ENCODE measurements around the gene EVX2.
A peak's percentile ranks its signal among the peaks of the same experiment; 100 is the strongest.

Gene EVX2

DNA sequence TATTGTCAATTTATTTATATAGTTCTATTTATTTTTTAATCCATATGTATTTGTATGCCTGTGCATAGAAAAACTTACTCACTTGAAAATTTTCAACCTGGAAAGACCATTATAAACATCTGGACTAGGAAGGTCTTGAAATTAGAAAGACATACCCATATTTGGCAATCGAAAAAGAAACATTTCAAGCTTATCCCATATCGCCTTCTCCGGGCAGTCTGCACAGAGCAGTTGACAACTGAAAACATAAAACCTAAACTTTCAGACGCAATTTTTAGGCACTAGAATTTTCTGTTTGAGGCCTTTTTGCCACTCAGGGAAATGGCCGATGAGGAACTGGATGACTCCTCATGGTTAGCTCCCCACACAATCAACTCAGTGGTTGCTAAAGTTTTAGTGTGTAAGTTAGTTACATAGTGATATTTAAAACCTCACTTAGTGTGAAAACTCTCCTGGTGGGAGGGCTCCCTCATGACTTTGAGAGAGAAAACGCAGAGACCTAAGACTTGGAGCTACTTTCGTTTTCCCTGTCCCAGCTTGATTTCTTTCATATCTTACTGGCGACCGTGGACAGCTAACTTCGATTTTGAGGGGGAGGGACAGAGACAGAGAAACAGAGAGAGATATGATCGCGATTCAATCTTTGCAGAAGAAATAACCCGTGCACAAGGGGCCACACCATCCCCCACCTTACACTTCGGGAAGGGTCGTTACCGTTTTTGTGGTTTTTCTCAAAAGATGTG is 12.7 kb upstream of the EVX2 start (continued):
- no peak for TF ChIP-seq ZNF391 (tag by site-specific recombination; IDR thresholded peaks at IDR 0.05; ENCODE audit: borderline replicate concordance, low read depth)
- no peak for TF ChIP-seq ZNF555 (tag by site-specific recombination; conservative IDR thresholded peaks at IDR 0.05)
- no peak for TF ChIP-seq ZNF114 (tag by site-specific recombination; IDR thresholded peaks at IDR 0.05)
- TF ChIP-seq, protein P1, sequence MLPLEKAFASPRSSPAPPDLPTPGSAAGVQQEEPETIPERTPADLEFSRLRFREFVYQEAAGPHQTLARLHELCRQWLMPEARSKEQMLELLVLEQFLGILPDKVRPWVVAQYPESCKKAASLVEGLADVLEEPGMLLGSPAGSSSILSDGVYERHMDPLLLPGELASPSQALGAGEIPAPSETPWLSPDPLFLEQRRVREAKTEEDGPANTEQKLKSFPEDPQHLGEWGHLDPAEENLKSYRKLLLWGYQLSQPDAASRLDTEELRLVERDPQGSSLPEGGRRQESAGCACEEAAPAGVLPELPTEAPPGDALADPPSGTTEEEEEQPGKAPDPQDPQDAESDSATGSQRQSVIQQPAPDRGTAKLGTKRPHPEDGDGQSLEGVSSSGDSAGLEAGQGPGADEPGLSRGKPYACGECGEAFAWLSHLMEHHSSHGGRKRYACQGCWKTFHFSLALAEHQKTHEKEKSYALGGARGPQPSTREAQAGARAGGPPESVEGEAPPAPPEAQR (tag by site-specific recombination; IDR thresholded peaks at IDR 0.05), result no peak
- no peak for TF ChIP-seq ZNF48 (tag by site-specific recombination; IDR thresholded peaks at IDR 0.05)
- TF ChIP-seq ZNF175 (tag by site-specific recombination; IDR thresholded peaks at IDR 0.05), result no peak
- no peak for TF ChIP-seq ZFP69B (tag by site-specific recombination; IDR thresholded peaks at IDR 0.05)
- TF ChIP-seq, protein P2, sequence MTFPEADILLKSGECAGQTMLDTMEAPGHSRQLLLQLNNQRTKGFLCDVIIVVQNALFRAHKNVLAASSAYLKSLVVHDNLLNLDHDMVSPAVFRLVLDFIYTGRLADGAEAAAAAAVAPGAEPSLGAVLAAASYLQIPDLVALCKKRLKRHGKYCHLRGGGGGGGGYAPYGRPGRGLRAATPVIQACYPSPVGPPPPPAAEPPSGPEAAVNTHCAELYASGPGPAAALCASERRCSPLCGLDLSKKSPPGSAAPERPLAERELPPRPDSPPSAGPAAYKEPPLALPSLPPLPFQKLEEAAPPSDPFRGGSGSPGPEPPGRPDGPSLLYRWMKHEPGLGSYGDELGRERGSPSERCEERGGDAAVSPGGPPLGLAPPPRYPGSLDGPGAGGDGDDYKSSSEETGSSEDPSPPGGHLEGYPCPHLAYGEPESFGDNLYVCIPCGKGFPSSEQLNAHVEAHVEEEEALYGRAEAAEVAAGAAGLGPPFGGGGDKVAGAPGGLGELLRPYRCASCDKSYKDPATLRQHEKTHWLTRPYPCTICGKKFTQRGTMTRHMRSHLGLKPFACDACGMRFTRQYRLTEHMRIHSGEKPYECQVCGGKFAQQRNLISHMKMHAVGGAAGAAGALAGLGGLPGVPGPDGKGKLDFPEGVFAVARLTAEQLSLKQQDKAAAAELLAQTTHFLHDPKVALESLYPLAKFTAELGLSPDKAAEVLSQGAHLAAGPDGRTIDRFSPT (tag by site-specific recombination; IDR thresholded peaks at IDR 0.05), result no peak
- no peak for TF ChIP-seq SALL2 (tag by site-specific recombination; IDR thresholded peaks at IDR 0.05; ENCODE audit: borderline replicate concordance)
- no peak for TF ChIP-seq ZNF830 (tag by site-specific recombination; IDR thresholded peaks at IDR 0.05; ENCODE audit: low read depth)
- no peak for TF ChIP-seq ZNF529 (tag by site-specific recombination; IDR thresholded peaks at IDR 0.05; ENCODE audit: insufficient replicate concordance)
- no peak for TF ChIP-seq GFI1B (tag by site-specific recombination; IDR thresholded peaks at IDR 0.05)
- TF ChIP-seq ZNF792 (tag by site-specific recombination; IDR thresholded peaks at IDR 0.05), result no peak
- peak; percentile 54 for TF ChIP-seq ZBTB17 (tag by site-specific recombination; IDR thresholded peaks at IDR 0.05)
- no peak for TF ChIP-seq KLF16 (tag by site-specific recombination; IDR thresholded peaks at IDR 0.05)
- TF ChIP-seq SP3 (tag by site-specific recombination; IDR thresholded peaks at IDR 0.05), result no peak
- TF ChIP-seq ZNF670 (tag by site-specific recombination; IDR thresholded peaks at IDR 0.05; ENCODE audit: low read depth), result no peak
- TF ChIP-seq, protein P3, sequence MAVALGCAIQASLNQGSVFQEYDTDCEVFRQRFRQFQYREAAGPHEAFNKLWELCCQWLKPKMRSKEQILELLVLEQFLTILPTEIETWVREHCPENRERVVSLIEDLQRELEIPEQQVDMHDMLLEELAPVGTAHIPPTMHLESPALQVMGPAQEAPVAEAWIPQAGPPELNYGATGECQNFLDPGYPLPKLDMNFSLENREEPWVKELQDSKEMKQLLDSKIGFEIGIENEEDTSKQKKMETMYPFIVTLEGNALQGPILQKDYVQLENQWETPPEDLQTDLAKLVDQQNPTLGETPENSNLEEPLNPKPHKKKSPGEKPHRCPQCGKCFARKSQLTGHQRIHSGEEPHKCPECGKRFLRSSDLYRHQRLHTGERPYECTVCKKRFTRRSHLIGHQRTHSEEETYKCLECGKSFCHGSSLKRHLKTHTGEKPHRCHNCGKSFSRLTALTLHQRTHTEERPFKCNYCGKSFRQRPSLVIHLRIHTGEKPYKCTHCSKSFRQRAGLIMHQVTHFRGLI (tag by site-specific recombination; IDR thresholded peaks at IDR 0.05), result no peak
- TF ChIP-seq ZNF132 (tag by site-specific recombination; IDR thresholded peaks at IDR 0.05; ENCODE audit: borderline replicate concordance), result no peak
- TF ChIP-seq ZNF623 (tag by site-specific recombination; IDR thresholded peaks at IDR 0.05), result no peak
- TF ChIP-seq, protein P4, sequence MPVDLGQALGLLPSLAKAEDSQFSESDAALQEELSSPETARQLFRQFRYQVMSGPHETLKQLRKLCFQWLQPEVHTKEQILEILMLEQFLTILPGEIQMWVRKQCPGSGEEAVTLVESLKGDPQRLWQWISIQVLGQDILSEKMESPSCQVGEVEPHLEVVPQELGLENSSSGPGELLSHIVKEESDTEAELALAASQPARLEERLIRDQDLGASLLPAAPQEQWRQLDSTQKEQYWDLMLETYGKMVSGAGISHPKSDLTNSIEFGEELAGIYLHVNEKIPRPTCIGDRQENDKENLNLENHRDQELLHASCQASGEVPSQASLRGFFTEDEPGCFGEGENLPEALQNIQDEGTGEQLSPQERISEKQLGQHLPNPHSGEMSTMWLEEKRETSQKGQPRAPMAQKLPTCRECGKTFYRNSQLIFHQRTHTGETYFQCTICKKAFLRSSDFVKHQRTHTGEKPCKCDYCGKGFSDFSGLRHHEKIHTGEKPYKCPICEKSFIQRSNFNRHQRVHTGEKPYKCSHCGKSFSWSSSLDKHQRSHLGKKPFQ (tag by site-specific recombination; IDR thresholded peaks at IDR 0.05), result peak; percentile 97
- TF ChIP-seq, protein P5, sequence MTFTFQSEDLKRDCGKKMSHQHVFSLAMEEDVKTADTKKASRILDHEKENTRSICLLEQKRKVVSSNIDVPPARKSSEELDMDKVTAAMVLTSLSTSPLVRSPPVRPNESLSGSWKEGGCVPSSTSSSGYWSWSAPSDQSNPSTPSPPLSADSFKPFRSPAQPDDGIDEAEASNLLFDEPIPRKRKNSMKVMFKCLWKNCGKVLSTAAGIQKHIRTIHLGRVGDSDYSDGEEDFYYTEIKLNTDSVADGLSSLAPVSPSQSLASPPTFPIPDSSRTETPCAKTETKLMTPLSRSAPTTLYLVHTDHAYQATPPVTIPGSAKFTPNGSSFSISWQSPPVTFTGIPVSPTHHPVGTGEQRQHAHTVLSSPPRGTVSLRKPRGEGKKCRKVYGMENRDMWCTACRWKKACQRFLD (tag by site-specific recombination; IDR thresholded peaks at IDR 0.05), result no peak
- no peak for TF ChIP-seq ZNF660 (tag by site-specific recombination; IDR thresholded peaks at IDR 0.05)
- TF ChIP-seq ZNF2 (tag by site-specific recombination; IDR thresholded peaks at IDR 0.05), result no peak
- TF ChIP-seq ZNF561 (tag by site-specific recombination; IDR thresholded peaks at IDR 0.05; ENCODE audit: borderline replicate concordance), result no peak
- TF ChIP-seq ZNF169 (tag by site-specific recombination; IDR thresholded peaks at IDR 0.05), result no peak
- TF ChIP-seq, protein P6, sequence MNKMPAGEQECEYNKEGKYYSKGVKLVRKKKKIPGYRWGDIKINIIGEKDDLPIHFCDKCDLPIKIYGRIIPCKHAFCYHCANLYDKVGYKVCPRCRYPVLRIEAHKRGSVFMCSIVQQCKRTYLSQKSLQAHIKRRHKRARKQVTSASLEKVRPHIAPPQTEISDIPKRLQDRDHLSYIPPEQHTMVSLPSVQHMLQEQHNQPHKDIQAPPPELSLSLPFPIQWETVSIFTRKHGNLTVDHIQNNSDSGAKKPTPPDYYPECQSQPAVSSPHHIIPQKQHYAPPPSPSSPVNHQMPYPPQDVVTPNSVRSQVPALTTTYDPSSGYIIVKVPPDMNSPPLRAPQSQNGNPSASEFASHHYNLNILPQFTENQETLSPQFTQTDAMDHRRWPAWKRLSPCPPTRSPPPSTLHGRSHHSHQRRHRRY (tag by site-specific recombination; IDR thresholded peaks at IDR 0.05), result no peak
- TF ChIP-seq, protein P7, sequence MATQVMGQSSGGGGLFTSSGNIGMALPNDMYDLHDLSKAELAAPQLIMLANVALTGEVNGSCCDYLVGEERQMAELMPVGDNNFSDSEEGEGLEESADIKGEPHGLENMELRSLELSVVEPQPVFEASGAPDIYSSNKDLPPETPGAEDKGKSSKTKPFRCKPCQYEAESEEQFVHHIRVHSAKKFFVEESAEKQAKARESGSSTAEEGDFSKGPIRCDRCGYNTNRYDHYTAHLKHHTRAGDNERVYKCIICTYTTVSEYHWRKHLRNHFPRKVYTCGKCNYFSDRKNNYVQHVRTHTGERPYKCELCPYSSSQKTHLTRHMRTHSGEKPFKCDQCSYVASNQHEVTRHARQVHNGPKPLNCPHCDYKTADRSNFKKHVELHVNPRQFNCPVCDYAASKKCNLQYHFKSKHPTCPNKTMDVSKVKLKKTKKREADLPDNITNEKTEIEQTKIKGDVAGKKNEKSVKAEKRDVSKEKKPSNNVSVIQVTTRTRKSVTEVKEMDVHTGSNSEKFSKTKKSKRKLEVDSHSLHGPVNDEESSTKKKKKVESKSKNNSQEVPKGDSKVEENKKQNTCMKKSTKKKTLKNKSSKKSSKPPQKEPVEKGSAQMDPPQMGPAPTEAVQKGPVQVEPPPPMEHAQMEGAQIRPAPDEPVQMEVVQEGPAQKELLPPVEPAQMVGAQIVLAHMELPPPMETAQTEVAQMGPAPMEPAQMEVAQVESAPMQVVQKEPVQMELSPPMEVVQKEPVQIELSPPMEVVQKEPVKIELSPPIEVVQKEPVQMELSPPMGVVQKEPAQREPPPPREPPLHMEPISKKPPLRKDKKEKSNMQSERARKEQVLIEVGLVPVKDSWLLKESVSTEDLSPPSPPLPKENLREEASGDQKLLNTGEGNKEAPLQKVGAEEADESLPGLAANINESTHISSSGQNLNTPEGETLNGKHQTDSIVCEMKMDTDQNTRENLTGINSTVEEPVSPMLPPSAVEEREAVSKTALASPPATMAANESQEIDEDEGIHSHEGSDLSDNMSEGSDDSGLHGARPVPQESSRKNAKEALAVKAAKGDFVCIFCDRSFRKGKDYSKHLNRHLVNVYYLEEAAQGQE (tag by site-specific recombination; IDR thresholded peaks at IDR 0.05), result peak; percentile 74
